ENCODE measurements around the gene WDR20. TPM values are rescaled to one million over a fixed set of nuclear protein-coding genes. Genes with fewer than 3 reads are reported as not detected.

WDR20 gene
- polyA plus RNA-seq, 1 donor (not counting 4 experiments of a cell fraction or from before 2014, with no cell fraction given): 24.5 TPM

- Histone ChIP-seq H3K36me3 (ENCODE audit: control insufficient read depth in 2 of 2, extremely low read depth in 1 of 2, insufficient read depth in 2 of 2, low read length in 2 of 2) (peaks cover 14 to 20% of the 10 kb centered on the region in 2 experiments), H3K27ac (ENCODE audit: control insufficient read depth, insufficient read depth, low read length) (no peak overlapping the region), H3K4me2 (ENCODE audit: control insufficient read depth, extremely low read depth, insufficient read depth, low read depth, low read length) (no peak overlapping the region), H3K4me1 (ENCODE audit: control insufficient read depth, extremely low read depth, insufficient read depth, low read length) (no peaks in the 10 kb centered on the region), H3K9me1 (ENCODE audit: control insufficient read depth, extremely low read depth, insufficient read depth, low read length) (no peaks in the 10 kb centered on the region), H3K9ac (ENCODE audit: control insufficient read depth, extremely low read depth, insufficient read depth, low read length) (no peak overlapping the region), H3K27me3 (ENCODE audit: control insufficient read depth, extremely low read depth, insufficient read depth, low read length) (no peaks in the 10 kb centered on the region), H3K9me3 (ENCODE audit: control insufficient read depth, low read depth, low read length) (no peaks in the 10 kb centered on the region), H2AFZ (ENCODE audit: control insufficient read depth, low read length) (no peak overlapping the region), H4K20me1 (ENCODE audit: control insufficient read depth, extremely low read depth, insufficient read depth, low read length) (no peaks in the 10 kb centered on the region), H3K4me3 (ENCODE audit: control insufficient read depth in 2 of 3, extremely low read depth in 1 of 3, insufficient read depth in 2 of 3, low read depth in 1 of 3, low read length in 3 of 3) (no peak overlapping the region), H3K79me2 (ENCODE audit: control insufficient read depth, insufficient read depth, low read length) (peaks cover 9% of the 10 kb centered on the region)
- dilution Hi-C loops (cut with MboI; ENCODE audit: extremely low pct_ligation_motif_present, low sequenced_read_pairs): no loop called here
- DNase-seq (ENCODE audit: low read depth, low spot score) (no peak), FAIRE-seq (no peak)
- TF ChIP-seq CTCF (optimal IDR thresholded peaks at IDR 0.05 in 1 of 3, IDR thresholded peaks at IDR 0.05 in 1 of 3, conservative IDR thresholded peaks at IDR 0.05 in 1 of 3; ENCODE audit: extremely low read depth in 1 of 3, insufficient read depth in 2 of 3, low read length in 3 of 3) (no peak), EZH2 (IDR thresholded peaks at IDR 0.05; ENCODE audit: low read length) (no peak)
These were observed 73.1 kb downstream of the WDR20 start for GRCh38 chr14:102212845-102213244.

GRCh38 chr14:102213470-102213869, 73.8 kb downstream of the WDR20 start:
- dilution Hi-C loops (cut with MboI; ENCODE audit: extremely low pct_ligation_motif_present, low sequenced_read_pairs): no loop called here
- no peak overlapping the region for H3K9ac ChIP-seq (ENCODE audit: control insufficient read depth, extremely low read depth, insufficient read depth, low read length)
- H3K27ac ChIP-seq (ENCODE audit: control insufficient read depth, insufficient read depth, low read length): no peak overlapping the region
- no peak overlapping the region for H3K4me3 ChIP-seq (ENCODE audit: control insufficient read depth in 2 of 3, extremely low read depth in 1 of 3, insufficient read depth in 2 of 3, low read depth in 1 of 3, low read length in 3 of 3)
- peaks cover 9% of the 10 kb centered on the region for H3K79me2 ChIP-seq (ENCODE audit: control insufficient read depth, insufficient read depth, low read length)
- peaks cover 14 to 17% of the 10 kb centered on the region in 2 experiments for H3K36me3 ChIP-seq (ENCODE audit: control insufficient read depth in 2 of 2, extremely low read depth in 1 of 2, insufficient read depth in 2 of 2, low read length in 2 of 2)
- H3K9me3 ChIP-seq (ENCODE audit: control insufficient read depth, low read depth, low read length): no peaks in the 10 kb centered on the region
- TF ChIP-seq EZH2 (IDR thresholded peaks at IDR 0.05; ENCODE audit: low read length): no peak
- no peak for TF ChIP-seq CTCF (optimal IDR thresholded peaks at IDR 0.05 in 1 of 3, IDR thresholded peaks at IDR 0.05 in 1 of 3, conservative IDR thresholded peaks at IDR 0.05 in 1 of 3; ENCODE audit: extremely low read depth in 1 of 3, insufficient read depth in 2 of 3, low read length in 3 of 3)
- H3K4me1 ChIP-seq (ENCODE audit: control insufficient read depth, extremely low read depth, insufficient read depth, low read length): no peaks in the 10 kb centered on the region
- H3K4me2 ChIP-seq (ENCODE audit: control insufficient read depth, extremely low read depth, insufficient read depth, low read depth, low read length): no peak overlapping the region
- no peaks in the 10 kb centered on the region for H4K20me1 ChIP-seq (ENCODE audit: control insufficient read depth, extremely low read depth, insufficient read depth, low read length)
- DNase-seq (ENCODE audit: low read depth, low spot score) (no peak), FAIRE-seq (no peak)
- H3K27me3 ChIP-seq (ENCODE audit: control insufficient read depth, extremely low read depth, insufficient read depth, low read length): no peaks in the 10 kb centered on the region
- no peaks in the 10 kb centered on the region for H3K9me1 ChIP-seq (ENCODE audit: control insufficient read depth, extremely low read depth, insufficient read depth, low read length)
- no peak overlapping the region for H2AFZ ChIP-seq (ENCODE audit: control insufficient read depth, low read length)
